Lower leg skin (tissue), 4 donors: ENCODE data around the gene MYL9. TPM values are rescaled to one million over a fixed set of nuclear protein-coding genes. Genes with fewer than 3 reads are reported as not detected.

Experiments
- DNase-seq, 2 donors: peaks; one replicate each; pipeline ENCODE4 v3.0.0-alpha.2; 2019; ENCODE audit warnings: low spot score in 2 of 2
- H3K4me3 ChIP-seq: fragments of 200-600 bp; sonication (generic); 2 replicates; pipeline ENCODE4 v1.5.1; 2017; ENCODE audit warnings: mild to moderate bottlenecking, low read depth; ENCODE audit not compliant: poor library complexity, severe bottlenecking
- POLR2A ChIP-seq, 2 donors: fragments of 450-650 bp; IDR thresholded peaks; one replicate each; pipeline ENCODE4 v1.6.1; 2016 to 2017; ENCODE audit warnings: antibody characterized with exemption in 2 of 2, mild to moderate bottlenecking in 1 of 2, moderate library complexity in 1 of 2
- WGBS, 2 donors: methylation state at CpG; one replicate each; pipeline ENCODE4 v1.1.5; 2018; 5-methylcytosine and 5-hydroxymethylcytosine counted together
- intact Hi-C: fragments of 100-400 bp; cut with DNase I; formaldehyde crosslinking; loops from one replicate; pipeline ENCODE4 v1.15.0; 2023; ENCODE audit warnings: low total_unique reads
- total RNA-seq, 4 donors: library from RNA; depleted of rRNA; stranded (reverse); fragments of >200 nt; gene quantifications; one replicate each; pipeline ENCODE4 v1.1.0, GENCODE V29; 2016
- TF ChIP-seq, protein P1 (sequence below), 3 donors: fragments of 450-650 bp; IDR thresholded peaks; one replicate each; pipeline ENCODE4 v1.5.1; 2016; ENCODE audit warnings: antibody characterized with exemption in 3 of 3, mild to moderate bottlenecking in 3 of 3, moderate library complexity in 2 of 3

Gene MYL9
- total RNA-seq, 4 donors from 2014 or later: 14.9 to 69.9 (median 36.3) TPM

DNA sequence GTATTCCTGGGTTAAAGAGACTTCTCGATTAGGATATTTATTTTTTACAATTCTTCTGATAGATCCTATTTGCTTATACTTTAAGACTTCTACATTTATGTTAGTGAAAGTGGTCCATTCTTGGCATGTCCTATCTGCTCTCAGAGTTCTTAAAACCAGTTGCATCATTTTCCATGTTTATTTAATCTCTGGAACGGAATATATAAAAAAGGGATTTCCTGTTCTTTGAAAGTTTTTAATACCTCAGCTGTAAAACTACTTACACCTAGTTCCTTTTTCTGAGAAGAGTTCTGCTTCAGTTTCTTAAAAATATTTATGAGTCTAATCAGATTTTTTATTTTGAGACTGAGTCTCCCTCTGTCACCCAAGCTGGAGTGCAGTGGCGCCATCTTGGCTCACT lies 18.0 kb upstream of the MYL9 start:
- TF ChIP-seq POLR2A (IDR thresholded peaks at IDR 0.05): no peak
- TF ChIP-seq, protein P1, sequence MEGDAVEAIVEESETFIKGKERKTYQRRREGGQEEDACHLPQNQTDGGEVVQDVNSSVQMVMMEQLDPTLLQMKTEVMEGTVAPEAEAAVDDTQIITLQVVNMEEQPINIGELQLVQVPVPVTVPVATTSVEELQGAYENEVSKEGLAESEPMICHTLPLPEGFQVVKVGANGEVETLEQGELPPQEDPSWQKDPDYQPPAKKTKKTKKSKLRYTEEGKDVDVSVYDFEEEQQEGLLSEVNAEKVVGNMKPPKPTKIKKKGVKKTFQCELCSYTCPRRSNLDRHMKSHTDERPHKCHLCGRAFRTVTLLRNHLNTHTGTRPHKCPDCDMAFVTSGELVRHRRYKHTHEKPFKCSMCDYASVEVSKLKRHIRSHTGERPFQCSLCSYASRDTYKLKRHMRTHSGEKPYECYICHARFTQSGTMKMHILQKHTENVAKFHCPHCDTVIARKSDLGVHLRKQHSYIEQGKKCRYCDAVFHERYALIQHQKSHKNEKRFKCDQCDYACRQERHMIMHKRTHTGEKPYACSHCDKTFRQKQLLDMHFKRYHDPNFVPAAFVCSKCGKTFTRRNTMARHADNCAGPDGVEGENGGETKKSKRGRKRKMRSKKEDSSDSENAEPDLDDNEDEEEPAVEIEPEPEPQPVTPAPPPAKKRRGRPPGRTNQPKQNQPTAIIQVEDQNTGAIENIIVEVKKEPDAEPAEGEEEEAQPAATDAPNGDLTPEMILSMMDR (IDR thresholded peaks at IDR 0.05): no peak
- 86 to 88% methylated on average over 3 of the region's 3 CpGs for WGBS, 2 donors
- no peak overlapping the region for H3K4me3 ChIP-seq
- intact Hi-C loops: no loop called here
- no peak for DNase-seq

DNA sequence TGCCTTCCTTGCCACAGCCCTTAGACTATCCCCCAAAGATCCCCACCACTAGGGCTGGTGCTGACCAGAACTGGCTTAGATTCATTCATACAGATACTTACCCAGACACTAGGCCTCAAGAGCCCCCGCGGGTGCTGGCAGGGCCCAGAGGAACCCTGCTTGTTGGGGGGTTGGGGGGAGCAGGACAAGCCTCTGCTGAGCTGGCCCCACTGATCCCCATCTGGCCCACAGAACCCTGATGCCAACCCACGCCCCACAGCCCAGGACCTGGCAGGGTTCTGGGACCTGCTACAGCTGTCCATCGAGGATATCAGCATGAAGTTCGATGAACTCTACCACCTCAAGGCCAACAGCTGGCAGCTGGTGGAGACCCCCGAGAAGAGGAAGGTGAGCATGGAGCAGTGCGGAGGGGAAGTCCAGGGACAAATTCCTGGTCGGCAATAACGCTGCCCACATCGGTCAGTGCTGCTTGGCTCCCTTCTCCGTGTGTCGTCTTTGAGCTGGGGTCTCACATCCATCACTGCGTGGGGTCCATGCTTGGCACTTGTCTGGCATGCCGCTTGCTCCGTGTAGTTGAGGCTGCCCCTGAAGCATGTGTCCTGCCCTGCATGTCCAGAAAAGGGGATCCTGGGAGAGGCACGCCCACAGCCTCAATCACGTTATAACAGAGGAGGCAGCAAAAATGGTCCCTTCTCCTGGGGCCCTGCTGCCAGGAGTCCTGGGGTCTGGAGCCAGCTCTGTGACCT lies 15.5 kb upstream of the MYL9 start:
- intact Hi-C loops: no loop called here
- WGBS, 2 donors: 93 to 95% methylated on average over 17 of the region's 17 CpGs
- H3K4me3 ChIP-seq: no peak overlapping the region
- TF ChIP-seq, protein P1 (IDR thresholded peaks at IDR 0.05): no peak
- TF ChIP-seq POLR2A (IDR thresholded peaks at IDR 0.05): no peak
- peak in 1 of 2 donors; percentile 74 for DNase-seq

DNA sequence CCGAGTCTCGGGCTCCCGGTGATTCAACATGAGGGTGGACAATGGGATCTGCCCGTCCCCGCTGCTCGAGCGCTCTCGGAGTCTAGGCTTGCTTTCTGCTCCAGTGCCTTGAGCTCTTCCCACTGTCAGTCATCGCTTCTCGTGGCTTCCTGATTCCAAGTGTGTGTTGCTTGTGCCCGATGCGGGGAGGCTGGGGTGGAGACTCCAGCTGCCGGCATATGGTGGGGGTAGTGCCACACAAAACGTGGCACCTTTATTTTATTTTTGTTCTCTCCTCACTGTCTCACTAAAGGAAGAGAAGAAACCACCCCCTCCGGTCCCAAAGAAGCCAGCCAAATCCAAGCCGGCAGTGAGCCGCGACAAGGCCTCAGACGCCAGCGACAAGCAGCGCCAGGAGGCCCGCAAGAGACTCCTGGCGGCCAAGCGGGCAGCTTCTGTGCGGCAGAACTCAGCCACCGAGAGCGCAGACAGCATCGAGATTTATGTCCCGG lies 14.8 kb upstream of the MYL9 start:
- no peak overlapping the region for H3K4me3 ChIP-seq
- intact Hi-C loops: no loop called here
- 90 to 92% methylated on average over 29 of the region's 29 CpGs for WGBS, 2 donors
- peak in 1 of 2 donors; percentile 61 for DNase-seq
- TF ChIP-seq, protein P1 (IDR thresholded peaks at IDR 0.05): no peak
- TF ChIP-seq POLR2A (IDR thresholded peaks at IDR 0.05): no peak

DNA sequence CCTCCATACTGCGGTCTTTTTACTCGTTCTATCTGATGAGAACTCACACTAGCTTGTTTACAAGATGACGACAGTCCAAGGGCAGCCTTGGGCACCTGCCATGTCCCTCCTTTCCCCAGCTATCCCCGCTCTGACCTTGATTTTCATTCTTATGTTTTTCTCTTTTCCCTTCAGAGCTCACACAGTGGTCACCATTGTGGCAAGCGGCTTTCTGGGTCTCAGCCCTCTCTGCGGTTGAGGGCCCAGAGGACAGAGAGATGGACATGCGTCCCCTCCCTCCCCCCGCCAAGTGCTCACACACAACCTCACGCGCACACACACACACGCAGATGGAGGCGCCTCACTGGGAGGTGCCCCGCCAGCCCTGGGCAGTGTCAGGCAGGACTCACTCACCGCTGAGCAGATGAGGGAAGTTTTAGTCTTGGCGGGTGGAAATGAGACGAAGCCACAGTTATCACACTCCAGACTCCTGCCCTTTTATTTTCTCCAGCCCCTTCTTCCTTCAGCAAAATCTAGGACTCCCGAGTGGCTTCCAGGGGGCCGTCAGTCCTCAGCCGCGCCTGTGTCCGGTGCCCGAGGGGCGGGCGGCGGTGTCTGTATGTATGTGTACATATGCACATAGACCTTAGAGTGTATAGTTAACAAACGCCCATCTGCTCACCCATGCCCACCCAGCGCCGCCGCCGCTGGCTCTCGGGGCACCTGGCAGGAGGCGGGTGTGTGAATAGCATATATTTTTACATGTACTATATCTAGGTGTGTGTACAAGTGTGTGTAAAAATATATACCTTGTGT lies 13.8 kb upstream of the MYL9 start:
- WGBS, 2 donors: 89 to 90% methylated on average over 32 of the region's 32 CpGs
- TF ChIP-seq, protein P1 (IDR thresholded peaks at IDR 0.05): no peak
- TF ChIP-seq POLR2A (IDR thresholded peaks at IDR 0.05): no peak
- no peak overlapping the region for H3K4me3 ChIP-seq
- DNase-seq: peak in 1 of 2 donors; percentile 84
- intact Hi-C loops: no loop called here

DNA sequence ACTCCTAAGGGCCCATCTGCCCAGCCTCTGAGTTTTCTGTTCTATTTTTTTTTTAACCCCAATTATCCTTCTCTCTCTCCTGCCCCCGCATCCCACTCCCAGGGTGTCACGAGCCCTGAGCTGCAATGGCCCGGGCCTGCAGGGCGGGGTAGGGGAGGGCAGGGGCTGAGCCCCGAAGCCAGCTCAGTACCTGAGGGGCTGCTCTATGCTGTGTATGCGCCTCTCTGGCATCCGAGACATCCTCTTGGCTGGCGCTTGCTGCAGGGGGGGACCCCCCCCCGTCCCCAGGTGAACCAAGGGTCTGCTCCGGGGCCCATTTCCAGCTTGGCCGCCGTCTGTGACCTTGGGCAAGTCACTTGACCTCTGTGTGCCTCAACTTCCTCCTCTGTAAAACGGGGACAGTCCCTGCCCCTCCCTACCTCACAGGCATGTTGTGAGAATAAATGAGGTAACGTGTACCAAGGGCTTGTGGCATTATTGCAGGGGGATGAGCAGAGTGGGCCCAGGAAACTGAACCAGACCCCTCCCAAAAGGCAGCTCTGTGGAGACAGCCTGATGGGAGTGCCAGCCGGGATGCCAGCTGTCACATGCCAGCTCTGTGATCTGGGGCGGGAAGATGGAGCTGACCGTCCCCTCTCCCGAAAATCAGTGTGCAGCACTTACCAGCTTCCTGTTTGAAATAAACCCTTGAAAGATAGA lies 13.0 kb upstream of the MYL9 start:
- peak in 1 of 2 donors; percentile 59 for DNase-seq
- no peak for TF ChIP-seq POLR2A (IDR thresholded peaks at IDR 0.05)
- TF ChIP-seq, protein P1 (IDR thresholded peaks at IDR 0.05): no peak
- intact Hi-C loops: no loop called here
- WGBS, 2 donors: 82 to 85% methylated on average over 18 of the region's 18 CpGs
- H3K4me3 ChIP-seq: no peak overlapping the region
